ENCODE results near the gene CABP7.
A peak's percentile ranks its signal among the peaks of the same experiment; 100 is the strongest.

Gene CABP7

GRCh38 chr22:29719899-29720645, at the start of gene CABP7:
Gene CABP7, plus strand, starts transcription at chr22:29720003. Its CDS starts 422 bp downstream, at chr22:29720425.
- peak; percentile 34 for DNase-seq

DNA sequence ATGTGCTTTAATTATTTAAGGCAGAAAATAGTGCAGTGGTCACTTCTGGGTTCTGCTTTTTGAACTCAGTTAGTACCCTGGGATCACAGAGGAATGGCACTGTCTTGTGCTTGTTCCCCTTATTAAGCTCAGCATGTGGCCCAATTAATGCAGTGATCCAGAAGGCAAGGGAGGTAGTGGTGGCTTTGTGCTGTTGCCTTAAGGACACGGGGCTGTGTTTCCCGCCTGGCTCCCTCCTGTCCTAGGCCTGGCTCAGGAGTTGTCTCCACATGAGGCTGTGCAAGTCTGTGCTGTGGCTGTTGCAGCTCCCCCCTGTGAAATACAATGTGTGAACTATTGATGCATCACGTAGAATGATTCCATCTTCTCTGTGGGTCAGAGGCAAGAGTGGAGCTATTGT, 49.2 kb upstream of the CABP7 start:
- peak; percentile 79 for DNase-seq

GRCh38 chr22:29673361-29674066, 46.3 kb upstream of the CABP7 start:
- DNase-seq = no peak

DNA sequence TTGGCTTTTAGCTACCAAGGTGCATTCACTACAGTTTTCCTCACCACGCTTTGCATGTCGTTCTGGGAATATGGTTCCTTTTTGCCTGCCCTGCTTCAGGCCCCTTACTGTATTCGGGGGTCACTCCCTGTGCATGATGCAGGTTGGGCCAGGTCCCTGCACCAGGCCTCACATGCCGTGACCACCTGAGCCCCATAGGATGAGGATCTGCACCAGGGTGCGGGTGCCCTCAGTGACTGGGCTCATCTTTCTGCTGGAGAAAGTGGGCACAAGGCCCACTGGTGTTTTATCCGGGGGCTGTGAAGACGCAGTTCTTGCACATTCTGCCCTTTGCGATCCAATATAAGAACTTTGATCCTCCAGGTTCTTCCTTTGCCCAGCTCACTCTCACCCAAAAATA, 45.7 kb upstream of the CABP7 start:
- no peak for DNase-seq

DNA sequence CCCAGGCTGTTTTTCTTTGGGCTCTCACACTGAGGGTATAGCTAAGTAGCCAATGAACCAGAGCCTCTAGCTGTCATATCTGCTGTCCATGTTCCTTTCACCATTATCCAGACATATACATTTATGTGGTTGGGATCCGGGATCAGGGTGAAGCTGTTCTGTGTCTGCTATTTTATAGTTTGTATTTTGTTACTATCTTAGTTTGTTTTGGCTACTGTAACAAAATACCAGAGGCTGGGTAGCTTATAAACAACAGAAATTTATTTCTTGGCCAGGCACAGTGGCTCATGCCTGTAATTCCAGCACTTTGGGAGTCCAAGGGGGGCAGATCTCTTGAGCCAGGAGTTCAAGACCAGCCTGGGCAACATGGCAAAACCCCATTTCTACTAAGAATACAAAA, 40.5 kb upstream of the CABP7 start:
- no peak for DNase-seq

DNA sequence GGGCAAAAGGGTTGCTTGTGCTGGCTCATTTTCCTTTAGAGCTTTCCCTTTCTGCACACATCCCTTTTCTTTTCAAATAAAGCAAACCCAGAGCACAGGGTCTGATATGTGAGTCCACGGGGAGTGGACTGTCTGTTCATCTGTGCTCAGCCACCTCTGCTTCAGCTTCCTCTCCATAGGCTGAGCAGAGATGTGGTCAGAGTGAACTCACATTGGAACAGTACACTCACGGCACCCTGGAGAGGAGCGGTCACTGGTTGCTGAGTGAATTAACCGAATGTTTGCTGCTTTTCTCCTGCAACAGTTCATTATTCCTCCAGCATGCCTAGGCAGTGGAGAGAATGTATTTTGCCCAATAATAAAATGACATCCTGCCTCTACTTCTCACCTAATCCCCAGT, 36.3 kb upstream of the CABP7 start:
- DNase-seq = no peak

GRCh38 chr22:29684244-29684643, 35.6 kb upstream of the CABP7 start:
- no peak for DNase-seq

GRCh38 chr22:29689206-29689879, 30.5 kb upstream of the CABP7 start:
- no peak for DNase-seq

- peak; percentile 59 for DNase-seq
Observed at GRCh38 chr22:29689880-29690213, 30.0 kb upstream of the CABP7 start.

DNA sequence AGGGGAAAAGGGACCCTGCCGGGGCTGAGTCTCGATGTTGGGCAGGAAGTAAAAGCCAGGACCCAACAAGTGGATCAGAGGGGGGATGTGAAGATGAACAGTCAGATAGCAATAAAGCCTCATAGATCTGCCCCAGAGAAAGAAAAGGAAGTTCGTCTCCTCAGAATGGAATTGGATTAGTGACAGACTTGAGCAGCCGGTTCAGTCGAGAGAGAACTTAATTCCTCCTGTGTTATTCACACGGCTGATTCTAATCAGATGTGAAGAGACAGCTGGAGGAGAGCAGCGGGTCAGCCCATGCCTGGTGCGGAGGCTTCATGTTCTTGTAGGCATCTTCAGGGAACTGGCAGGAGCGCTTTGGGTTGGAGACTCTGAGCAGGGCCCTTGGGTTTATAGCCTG, 29.3 kb upstream of the CABP7 start:
- no peak for DNase-seq

DNA sequence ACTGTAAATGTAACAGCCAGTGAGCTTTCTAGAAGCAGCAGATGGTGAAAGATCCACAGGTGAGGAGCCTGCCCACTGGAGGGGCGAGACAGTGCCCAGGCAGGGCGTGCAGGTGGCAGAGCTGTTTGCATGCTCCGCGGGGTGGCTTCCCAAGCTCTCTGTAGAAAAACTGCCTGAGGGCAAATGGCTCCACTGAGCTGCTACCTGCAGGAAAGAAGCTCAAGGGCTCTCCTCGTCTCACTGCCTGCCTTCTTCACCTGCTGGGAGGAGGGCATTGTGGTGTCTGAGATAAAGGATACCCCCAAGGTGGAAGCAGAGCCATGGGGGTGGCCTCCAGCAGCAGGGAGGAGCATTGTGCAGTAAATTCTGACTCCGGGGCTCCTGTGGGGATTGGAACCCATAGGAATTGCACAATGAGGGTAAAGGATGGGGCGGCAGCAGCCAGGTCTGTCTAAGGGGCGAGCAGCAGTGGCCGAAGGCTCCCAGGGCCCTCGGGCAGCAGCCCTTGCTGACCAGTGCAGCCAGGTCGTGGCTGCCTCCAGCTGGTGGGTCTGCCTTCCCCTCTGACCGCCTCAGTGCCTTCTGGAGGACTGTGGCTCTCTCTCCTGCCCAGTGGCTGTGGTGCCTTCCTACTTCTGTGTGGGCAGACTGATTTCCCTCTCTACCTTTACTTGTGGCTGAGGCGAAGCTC, 28.0 kb upstream of the CABP7 start:
- peak; percentile 97 for DNase-seq

DNA sequence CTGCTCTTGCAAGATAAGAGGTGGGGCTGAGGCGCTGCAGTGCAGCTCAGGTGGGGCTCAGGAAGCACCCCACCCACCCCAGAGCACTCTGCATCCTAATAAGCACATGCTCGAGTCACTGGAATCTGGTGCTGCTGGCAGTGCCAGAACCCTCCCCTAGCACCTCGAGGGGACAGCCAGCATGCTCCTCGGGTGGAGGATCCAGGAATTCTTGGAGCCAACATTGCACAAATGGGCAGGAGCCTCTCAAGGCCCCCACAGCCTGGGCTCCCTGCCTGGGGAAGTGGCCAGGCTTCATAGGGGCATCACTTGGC, 27.5 kb upstream of the CABP7 start:
- DNase-seq = no peak

DNA sequence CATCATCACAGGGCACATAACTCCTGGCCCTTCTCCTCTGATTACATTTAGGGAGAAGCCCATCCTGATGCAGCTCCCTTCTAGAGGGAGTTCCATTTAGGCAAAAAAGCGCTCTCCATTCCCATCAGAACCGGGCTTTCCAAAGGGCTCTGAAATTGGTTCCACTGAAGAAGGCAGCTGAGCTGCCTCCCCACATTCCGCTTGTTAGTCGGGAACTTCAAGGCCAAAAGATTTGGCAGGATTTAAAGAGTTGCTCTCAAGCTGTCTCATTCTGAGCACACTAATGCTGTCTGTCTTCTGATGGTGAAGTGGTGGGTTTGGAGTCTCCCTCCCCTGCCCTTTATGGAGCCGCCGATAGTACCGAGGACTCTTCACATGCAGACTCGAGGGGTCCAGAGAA, 26.6 kb upstream of the CABP7 start:
- no peak for DNase-seq

DNA sequence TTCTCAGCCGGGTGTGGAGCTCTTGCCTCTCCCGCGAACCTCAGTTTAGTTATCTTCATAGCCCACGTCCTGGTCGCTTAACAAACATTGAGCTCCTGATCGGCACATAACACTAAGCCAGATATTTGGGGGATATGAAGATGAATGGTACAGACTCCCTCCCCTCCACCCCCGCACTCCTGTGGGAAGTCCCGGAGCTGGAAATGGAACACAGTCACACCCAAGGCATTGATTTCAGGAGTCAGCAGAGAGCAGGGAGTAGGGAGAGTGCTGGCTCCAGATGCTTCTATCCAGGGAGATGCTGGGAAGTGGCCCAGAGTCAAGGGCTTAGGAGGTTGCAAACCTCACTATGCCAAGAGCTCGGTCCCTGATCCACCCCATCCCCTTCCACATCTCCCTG, 26.1 kb upstream of the CABP7 start:
- no peak for DNase-seq

DNA sequence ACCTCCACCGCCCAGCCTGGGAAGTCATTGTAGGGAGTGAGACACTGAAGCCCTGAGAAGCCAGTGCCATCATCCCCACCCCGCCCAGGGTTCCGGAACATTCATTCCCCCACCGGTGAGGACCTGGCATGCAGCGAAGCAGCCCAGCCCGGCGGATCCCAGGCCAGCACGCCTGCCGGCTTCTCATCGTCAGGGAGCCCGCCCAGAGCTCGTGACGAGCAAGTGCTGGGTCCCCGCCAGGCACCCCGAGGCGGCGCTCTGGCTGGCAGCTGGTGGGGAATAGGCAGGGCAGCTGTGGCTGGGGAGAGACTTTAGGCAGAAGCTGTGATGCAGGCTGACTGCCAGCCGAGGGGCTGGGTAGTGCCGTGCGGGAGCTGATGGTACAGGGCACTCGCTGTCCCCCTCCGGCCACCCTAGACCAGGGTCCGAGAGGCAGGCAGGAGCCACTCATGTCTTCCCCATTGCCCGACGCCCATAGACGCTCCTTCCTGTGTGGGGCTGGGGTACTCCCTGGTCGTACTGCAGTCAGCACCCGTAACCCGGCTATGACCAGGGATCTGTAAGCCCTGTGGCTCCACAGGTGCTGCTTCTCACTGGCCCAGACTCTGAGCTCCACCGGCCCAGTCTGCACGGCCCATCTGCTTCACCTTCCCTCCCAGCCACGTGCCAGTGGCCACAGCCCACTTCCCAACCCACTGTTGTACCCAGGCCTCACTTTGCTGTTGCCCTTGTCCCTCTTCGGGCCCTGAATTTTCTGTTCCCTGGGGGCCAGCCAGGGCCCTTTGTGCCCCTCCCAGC, 24.5 kb upstream of the CABP7 start:
- DNase-seq = no peak

- DNase-seq = no peak
Observed at GRCh38 chr22:29697853-29698598, 21.8 kb upstream of the CABP7 start.

GRCh38 chr22:29700206-29700899, 19.4 kb upstream of the CABP7 start:
- no peak for DNase-seq

GRCh38 chr22:29700900-29701154, 19.0 kb upstream of the CABP7 start:
- peak; percentile 39 for DNase-seq

DNA sequence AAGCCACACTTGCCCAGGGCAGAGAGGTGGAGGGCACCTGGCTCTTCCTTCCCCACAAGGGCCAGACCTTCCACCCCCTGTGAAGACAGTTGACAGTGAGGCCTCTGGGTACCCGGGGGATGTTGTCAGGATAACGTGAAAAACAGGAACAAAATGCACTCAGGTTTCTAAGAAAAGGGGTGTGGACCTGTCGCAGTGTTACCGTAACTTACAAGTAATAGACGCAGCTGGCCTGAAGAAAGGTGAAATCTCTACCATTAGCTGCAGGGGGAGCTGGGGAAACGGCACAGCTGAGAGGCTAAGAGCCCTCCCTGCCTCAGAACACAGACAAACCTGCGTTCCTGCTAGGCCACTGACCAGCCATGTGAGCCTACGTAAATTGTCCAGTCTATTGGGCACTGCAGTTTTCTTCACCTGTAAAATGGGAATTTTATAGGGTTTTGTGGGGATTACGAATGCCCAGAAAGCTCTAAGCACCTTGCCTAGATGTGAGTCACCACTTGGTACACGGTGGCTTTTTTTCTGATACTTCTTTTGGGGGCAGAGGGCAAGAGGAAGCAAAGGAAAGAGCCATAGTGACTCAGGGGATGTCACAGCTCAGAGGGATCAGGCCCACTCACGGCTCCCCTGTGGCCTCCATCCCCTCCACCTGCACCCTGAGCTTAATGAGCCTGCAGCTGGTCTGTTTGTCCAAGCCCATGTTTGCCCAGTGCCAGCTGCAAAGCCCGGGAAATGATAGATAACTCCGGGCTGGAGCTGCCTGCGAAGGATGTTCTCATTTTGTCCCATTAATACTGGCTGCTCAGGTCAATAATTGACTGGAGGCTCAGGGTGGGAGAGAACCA, 18.4 kb upstream of the CABP7 start:
- DNase-seq = peak; percentile 89

- DNase-seq = no peak
Observed at GRCh38 chr22:29702000-29702930, 17.5 kb upstream of the CABP7 start.
